IPS-NIHi11 (cell line): ENCODE measurements around the gene ZNF281.
"Not testable (repeated sequence)": the region's sequence is repeated elsewhere in the genome, so short reads cannot be mapped to it uniquely, and the experiment has no call there.

Experiments
- DNase-seq: peaks from one replicate; pipeline ENCODE4 v3.0.0; 2012; ENCODE audit warnings: mixed read lengths, low spot score

Gene ZNF281

GRCh38 chr1:200428482-200429205 lies 18.8 kb upstream of the ZNF281 start:
- DNase-seq, result no peak

- DNase-seq, result no peak
Measured at GRCh38 chr1:200427744-200428143, 17.9 kb upstream of the ZNF281 start.

DNA sequence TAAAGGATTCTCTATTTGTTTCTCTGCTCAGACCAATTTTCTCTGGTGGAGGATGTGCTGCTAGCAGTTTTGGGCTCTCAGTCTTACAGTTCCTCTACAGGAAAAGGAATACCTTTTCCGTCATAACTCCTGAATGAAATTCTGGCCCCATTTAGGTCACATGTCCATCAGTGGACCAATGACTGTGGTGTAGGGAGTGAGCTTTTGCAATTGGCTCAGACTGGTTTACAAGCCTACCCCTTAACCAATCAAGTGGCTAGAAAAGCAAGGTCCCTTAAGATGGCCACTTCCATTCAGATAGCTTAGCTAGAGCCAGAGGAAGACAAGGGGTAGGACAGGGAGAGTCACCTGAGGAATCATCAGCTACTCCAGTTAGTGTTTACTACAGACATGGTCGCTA lies 16.4 kb upstream of the ZNF281 start:
- peak; percentile 17 for DNase-seq

DNA sequence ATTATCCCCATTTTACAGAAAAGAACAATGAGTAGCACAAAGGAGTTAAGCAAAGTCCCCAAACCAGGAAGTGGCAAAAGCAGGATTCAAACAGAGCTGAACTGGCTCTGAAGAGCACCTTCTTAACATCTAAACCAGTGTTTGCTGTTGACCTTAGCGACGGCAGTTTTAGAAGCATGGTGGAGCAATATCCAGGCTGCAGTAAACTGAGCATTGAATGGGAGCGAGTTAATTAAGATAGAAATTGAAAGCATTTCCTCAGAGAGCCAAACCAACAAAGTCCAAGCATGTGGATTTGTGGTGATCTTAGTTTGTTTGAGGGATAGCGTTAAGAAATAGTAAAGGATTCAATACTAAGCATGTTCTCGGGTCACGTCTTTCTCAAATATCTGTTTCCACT lies 13.4 kb upstream of the ZNF281 start:
- DNase-seq, result no peak

- no peak for DNase-seq
Measured at GRCh38 chr1:200422211-200422610, 12.4 kb upstream of the ZNF281 start.

DNA sequence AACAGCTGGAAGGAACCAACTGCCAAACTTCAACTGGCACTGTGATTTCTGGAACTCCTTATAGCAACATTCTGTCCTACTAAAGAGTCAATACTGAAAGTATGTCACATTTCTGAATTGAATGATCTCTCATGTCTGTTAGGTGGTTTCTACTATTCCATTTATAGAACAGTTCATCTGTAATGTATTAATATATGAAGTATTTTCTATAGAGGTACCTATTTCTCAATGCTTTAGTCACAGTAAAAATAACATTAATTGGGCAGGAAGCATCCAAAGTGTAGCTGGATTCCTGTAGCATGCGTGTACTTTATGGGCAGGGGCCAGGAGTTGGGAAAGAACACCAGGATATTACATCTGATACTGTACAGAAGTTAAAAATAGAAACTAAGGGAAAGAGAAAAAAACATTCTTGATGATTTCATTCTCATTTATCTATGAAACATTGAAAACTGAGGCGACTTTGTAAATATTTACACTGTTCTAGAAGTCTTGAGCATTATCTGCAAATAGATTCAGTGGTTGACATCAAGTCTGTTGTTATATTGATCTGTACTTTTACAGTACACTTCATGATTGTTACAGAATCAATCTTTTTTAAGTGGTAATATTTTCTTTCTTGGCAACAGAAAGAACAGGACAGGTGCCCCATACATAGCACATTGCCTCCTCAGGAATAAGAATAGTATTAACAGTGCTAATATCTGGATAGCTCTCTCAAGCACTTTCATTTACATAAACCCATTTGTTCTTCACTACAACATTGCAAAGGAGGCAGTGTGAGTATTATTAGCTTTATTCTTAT lies 6.2 kb upstream of the ZNF281 start:
- DNase-seq, result no peak

DNA sequence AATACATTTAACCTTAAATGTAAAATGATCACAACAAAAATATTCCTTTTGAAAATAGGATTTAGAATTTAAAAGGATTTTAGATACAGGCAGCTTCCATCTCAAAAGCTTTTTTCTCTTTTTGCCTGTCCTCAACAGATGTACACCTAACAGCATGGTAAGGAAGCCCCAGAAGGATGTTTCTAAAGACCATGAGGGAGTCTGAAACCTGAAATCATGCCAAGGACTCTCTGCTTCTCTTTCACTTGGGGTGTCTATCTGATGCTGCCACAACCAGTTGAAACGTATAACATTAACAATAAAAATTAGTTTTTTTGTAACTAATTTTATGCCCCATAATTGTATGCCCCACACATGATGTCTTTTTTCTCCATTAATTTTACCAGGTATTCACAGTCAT lies 5.4 kb upstream of the ZNF281 start:
- DNase-seq, result no peak

DNA sequence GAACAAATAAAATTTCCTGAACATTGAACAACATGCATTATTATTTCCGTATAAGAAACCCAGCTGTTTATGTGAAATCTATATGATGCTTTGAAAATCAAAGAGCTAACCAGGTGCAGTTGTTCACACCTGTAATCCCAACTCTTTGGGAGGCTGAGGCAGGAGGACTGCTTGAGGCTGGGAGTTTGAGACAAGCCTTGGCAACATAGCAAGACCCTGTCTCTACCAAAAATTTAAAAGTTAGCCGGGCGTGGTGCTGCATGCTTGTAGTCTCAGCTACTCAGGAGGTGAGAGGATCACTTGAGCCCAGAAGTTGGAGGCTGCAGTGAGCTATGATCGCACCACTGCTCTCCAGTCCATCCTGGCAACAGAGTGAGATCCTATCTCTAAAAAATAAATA lies 4.8 kb upstream of the ZNF281 start:
- DNase-seq, result no peak

DNA sequence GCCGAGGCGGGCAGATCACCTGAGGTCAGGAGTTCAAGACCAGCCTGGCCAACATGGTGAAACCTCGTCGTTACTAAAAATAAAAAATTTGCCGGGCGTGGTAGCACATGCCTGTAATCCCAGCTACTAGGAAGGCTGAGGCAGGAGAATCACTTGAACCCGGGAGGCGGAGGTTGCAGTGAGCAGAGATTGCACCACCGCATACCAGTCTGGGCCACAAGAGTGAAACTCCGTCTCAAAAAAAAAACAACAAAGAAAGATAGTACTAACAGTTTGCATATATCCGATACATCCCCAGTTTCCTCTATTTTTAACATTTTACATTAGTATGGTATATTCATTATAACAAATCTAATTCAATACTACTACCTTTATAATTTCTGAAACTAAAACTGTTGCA lies 3.9 kb upstream of the ZNF281 start:
- not testable (repeated sequence) for DNase-seq

- peak; percentile 32 for DNase-seq
Measured at GRCh38 chr1:200411406-200412257, 1.8 kb upstream of the ZNF281 start.

DNA sequence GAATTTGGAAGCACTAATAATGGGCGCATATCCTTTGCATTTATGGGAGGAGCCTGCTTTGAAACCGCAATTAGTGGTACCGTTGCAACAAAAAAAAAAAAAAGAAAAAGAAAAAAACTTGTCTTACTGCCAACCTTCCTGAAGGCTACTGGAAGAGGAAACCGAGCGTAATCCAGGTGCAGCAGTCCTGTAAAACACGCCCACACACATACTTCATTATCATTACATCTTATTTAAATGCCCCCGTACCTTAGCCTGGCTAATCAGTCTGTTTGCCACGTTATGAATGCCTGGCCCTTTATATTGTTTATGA lies 686 bp upstream of the ZNF281 start:
- peak; percentile 48 for DNase-seq

DNA sequence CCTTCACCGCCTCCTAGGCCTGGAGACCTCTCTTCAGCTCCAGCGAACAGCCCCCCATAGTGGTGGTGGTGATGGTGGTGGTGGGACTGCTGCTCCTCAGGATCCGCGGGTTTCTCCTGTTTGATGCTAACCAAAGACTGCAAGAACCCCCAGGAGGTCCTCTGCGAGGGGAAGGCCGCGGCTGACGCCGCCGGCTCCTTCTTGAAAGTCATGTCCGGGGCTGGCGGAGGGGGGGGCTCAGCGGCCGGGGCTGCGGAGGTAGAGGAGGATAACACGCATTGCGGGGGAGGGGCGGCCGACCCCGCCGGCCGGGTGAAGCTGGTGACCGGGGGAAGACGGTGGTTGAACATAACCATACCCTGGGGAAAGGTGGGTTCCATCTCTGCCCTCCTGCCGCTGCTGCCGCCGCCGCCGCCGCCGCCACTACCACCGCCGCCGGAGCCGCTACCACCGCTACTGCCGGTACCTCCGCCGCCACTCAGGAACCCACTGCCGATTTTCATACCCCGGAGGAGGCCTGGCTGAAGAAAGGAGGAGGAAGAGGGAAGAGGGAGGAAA lies 554 bp downstream of the ZNF281 start:
- DNase-seq, result peak; percentile 31

- no peak for DNase-seq
Measured at GRCh38 chr1:200406161-200406797, 3.6 kb downstream of the ZNF281 start.

DNA sequence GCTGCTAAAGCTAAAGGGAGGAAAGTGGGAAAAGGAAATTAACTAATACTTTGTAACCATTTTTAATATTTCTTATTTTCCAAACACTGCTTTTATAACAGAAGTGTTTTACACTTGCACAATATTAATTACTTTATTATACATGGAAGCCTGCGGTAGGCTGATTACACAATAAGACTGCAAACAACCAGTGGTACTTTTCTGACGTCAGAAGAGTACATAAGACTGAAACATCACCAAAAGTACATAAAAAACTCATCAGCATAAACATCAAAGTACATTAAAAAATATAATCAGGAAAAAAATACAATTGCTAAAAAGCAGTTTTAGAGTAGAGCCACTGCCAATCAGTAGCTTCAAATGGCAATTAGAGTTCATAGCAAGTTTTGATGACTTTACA lies 4.6 kb downstream of the ZNF281 start:
- no peak for DNase-seq

- DNase-seq, result no peak
Measured at GRCh38 chr1:200401708-200402107, 8.1 kb downstream of the ZNF281 start.

GRCh38 chr1:200401263-200401662 lies 8.6 kb downstream of the ZNF281 start:
- no peak for DNase-seq

DNA sequence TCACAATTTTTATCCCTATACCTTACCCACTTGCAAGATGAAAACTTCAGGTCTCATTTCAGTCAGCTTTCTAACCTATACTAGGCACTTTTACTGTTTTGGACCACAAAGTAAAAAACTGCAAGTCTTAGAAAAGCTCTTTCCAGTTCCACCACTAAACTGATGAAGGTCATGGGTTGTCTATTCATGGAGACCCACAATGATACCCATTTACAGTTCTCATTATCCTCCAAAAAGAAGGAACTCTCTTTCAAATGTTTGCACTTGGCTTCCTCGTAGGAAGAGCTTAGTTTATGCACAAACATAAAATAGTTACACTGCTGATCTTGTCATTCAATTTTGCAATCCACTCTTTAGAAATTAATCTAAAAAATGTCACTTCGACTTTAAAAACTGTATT lies 9.3 kb downstream of the ZNF281 start:
- no peak for DNase-seq

DNA sequence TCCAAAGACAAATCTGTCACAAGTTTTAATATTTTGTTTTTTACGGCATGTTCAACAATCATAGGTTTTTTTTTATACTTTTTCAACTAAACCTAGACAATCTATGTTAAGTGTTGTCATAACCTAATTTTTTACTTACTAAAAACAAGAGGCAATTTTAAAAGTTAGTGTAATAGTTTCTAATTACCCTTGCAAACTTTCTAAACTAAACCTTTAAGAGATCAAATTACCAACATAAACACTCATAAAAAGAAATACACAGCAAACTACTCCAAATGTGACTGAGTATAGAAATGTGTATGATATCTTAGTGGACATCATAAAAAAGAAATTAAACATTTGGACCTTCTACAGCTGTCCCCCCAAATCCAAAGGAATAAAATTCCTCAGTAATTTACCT lies 10.0 kb downstream of the ZNF281 start:
- no peak for DNase-seq

GRCh38 chr1:200398373-200398772 lies 11.5 kb downstream of the ZNF281 start:
- DNase-seq, result no peak

DNA sequence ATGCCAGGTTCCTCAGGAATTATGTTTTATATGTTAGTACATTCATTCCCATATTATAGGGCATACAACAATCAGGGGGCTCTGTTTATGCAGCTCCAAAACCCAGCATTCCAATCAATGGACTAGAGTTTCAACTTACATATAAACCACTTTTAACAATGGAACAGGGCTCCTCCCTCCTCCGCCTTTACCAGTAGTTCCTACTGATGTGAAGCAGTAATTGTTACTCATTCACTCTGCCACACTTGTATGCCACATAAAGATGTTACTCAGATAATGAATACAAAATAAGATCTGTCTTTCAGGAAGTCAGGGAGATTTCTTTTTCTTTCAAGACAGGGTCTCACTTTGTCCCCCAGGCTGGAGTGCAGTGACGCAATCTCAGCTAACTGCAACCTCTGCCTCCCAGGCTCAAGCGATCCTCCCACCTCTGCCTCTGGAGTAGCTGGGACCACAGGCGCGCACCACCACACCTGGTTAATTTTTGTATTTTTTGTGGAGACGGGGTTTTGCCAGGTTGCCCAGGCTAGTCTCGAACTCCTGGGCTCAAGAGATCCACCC lies 17.1 kb downstream of the ZNF281 start:
- no peak for DNase-seq

- DNase-seq, result no peak
Measured at GRCh38 chr1:200391747-200392146, 18.1 kb downstream of the ZNF281 start.

DNA sequence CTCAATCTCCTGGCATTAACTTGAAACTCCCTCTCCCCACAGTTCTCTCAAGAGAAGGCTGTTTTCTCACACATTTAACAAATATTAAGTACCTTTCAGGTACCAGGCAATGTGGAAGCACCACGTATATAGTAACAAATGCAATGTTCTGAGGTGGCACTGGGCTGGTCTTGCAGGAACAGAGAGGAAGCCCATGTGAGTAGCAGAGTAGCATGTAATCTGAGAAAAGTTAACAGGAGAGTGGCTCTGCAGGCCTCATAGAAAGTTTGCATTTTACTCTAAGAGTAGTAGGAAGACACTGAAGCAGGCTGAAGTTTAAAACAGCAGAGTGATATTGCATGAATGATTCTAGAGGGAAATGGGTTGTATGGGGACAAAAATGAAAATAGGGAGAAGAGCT lies 21.0 kb downstream of the ZNF281 start:
- DNase-seq, result no peak
